ENCODE data around the gene NTM. TPM values are rescaled to one million over a fixed set of nuclear protein-coding genes. Genes with fewer than 3 reads are reported as not detected.

Gene NTM
- total RNA-seq, 2 donors from 2014 or later = 0.26 to 3.6 TPM

DNA sequence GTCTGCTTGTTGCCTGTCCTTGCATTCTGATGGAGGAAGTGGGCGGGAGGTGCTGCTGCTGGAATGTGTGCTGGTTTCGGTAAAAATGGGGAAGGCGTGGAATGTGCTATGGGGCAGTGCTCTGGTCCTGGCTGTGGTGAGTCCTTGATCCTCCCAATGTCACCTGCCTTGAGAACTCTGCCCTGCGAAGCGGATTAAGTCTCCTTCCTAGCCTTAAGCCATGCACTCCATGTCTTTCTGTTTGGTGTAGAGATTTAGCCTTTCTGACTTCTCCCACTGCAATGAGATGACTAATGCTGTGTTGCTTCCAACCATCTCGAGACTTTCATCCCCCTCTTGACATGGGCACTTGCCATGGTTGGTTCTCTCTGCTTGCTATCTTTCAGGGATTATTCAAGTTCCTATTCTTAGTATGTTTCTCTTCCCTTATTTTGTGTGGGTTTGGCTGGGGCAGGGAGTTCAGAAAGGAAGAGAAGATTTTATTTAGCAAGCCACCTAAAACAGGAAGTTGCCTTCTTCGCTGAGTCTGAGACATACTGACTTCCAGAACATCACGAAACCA, 687.9 kb downstream of the NTM start:
- H3K27ac ChIP-seq = no peak overlapping the region

DNA sequence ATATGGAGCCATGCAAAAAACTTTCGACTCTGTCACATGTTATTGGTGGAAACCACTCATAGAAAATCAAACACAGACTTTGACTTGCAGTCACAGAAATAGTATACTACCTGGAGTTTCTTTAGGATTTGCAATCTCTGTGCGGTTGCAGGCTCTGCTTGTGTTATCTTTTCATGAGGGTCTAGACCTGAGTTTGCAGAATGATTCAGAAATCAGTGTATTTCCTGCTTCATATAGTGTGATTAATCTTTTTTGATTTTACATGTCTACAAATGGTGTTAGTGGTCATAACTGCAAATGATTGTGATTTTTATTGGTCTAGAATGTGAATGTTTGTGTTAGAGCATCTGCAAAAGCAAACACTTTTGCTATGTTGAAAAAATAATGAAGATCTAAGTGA, 690.2 kb downstream of the NTM start:
- no peaks in the 10 kb centered on the region for H3K4me1 ChIP-seq
- no peak for DNase-seq
- no peaks in the 10 kb centered on the region for H3K9me3 ChIP-seq
- no peaks in the 10 kb centered on the region for H3K36me3 ChIP-seq (replicated peaks in 1 of 2; ENCODE audit: insufficient read depth in 1 of 2, low read depth in 2 of 2)
- no peak for ATAC-seq
- TF ChIP-seq POLR2A (IDR thresholded peaks at IDR 0.05) = no peak
- TF ChIP-seq, protein P1, sequence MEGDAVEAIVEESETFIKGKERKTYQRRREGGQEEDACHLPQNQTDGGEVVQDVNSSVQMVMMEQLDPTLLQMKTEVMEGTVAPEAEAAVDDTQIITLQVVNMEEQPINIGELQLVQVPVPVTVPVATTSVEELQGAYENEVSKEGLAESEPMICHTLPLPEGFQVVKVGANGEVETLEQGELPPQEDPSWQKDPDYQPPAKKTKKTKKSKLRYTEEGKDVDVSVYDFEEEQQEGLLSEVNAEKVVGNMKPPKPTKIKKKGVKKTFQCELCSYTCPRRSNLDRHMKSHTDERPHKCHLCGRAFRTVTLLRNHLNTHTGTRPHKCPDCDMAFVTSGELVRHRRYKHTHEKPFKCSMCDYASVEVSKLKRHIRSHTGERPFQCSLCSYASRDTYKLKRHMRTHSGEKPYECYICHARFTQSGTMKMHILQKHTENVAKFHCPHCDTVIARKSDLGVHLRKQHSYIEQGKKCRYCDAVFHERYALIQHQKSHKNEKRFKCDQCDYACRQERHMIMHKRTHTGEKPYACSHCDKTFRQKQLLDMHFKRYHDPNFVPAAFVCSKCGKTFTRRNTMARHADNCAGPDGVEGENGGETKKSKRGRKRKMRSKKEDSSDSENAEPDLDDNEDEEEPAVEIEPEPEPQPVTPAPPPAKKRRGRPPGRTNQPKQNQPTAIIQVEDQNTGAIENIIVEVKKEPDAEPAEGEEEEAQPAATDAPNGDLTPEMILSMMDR (IDR thresholded peaks at IDR 0.05) = no peak
- H3K4me3 ChIP-seq = no peak overlapping the region
- intact Hi-C loops (cut with DNase I) = no loop called here
- H3K27ac ChIP-seq = no peak overlapping the region
- WGBS, 2 donors = 59 to 65% methylated on average over 2 of the region's 2 CpGs
- no peaks in the 10 kb centered on the region for H3K27me3 ChIP-seq

More for the DNA sequence above, 687.9 kb downstream of the NTM start:
- H3K4me1 ChIP-seq = no peaks in the 10 kb centered on the region
- no peak for TF ChIP-seq POLR2A (IDR thresholded peaks at IDR 0.05)
- TF ChIP-seq, protein P1 (IDR thresholded peaks at IDR 0.05) = no peak
- no peak overlapping the region for H3K4me3 ChIP-seq
- no peaks in the 10 kb centered on the region for H3K9me3 ChIP-seq
- no peaks in the 10 kb centered on the region for H3K36me3 ChIP-seq (replicated peaks in 1 of 2; ENCODE audit: insufficient read depth in 1 of 2, low read depth in 2 of 2)
- H3K27me3 ChIP-seq = no peaks in the 10 kb centered on the region
- DNase-seq = peak in 1 of 4 donors; percentile 35
- WGBS, 2 donors = 53 to 58% methylated on average over 8 of the region's 8 CpGs
- intact Hi-C loops (cut with DNase I) = no loop called here
- ATAC-seq = no peak

DNA sequence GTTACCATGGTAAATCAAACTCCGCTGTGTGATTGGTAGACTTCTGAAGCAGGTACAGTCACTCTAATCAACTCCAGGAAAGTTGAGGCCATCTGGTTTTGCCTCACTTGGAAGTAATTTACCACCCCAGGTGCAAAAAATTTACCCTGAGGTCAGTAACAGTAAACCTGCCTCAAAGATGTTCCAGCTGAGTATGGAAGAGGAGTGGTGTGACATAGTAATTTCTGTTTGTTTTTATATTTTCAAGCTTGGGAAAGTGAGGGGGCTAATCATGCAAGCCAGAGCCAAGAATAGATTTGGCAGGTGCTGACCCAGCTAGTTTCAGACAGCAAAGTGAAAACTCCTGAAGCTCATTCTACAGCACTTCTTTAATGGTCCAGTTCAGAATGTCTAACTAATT, 691.6 kb downstream of the NTM start:
- H3K36me3 ChIP-seq (replicated peaks in 1 of 2; ENCODE audit: insufficient read depth in 1 of 2, low read depth in 2 of 2) = no peaks in the 10 kb centered on the region
- H3K27ac ChIP-seq = no peak overlapping the region
- no peaks in the 10 kb centered on the region for H3K9me3 ChIP-seq
- no peak overlapping the region for H3K4me3 ChIP-seq
- TF ChIP-seq POLR2A (IDR thresholded peaks at IDR 0.05) = no peak
- TF ChIP-seq, protein P1 (IDR thresholded peaks at IDR 0.05) = no peak
- no peaks in the 10 kb centered on the region for H3K27me3 ChIP-seq
- intact Hi-C loops (cut with DNase I) = no loop called here
- DNase-seq = no peak
- 89 to 100% methylated on average over 1 of the region's 1 CpG for WGBS, 2 donors
- no peak for ATAC-seq
- no peaks in the 10 kb centered on the region for H3K4me1 ChIP-seq

DNA sequence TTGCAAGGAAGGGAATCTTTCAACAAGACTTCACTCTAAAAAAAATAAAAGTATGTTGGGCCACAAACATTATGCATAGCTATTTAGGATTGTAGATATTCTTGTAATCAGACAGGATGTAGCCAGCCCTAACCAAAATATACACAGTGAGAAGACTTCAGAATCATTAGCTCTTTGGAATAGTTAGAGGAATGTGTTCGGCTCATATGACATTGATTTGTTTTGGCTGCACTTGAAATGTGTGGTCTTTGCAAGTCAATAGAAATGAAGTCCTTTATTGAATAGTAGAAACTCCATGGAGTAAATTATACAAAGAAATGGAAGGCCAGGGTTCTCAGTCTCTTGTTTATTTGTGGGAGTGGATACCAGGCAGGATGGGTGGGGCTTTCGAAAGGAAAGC, 692.1 kb downstream of the NTM start:
- H3K9me3 ChIP-seq = no peaks in the 10 kb centered on the region
- DNase-seq (no peak), ATAC-seq (no peak)
- H3K4me1 ChIP-seq = no peaks in the 10 kb centered on the region
- WGBS, 2 donors = 39 to 48% methylated on average over 2 of the region's 2 CpGs
- intact Hi-C loops (cut with DNase I) = no loop called here
- no peak for TF ChIP-seq POLR2A (IDR thresholded peaks at IDR 0.05)
- TF ChIP-seq, protein P1 (IDR thresholded peaks at IDR 0.05) = no peak
- no peaks in the 10 kb centered on the region for H3K27me3 ChIP-seq
- no peak overlapping the region for H3K27ac ChIP-seq
- H3K36me3 ChIP-seq (replicated peaks in 1 of 2; ENCODE audit: insufficient read depth in 1 of 2, low read depth in 2 of 2) = no peaks in the 10 kb centered on the region
- H3K4me3 ChIP-seq = no peak overlapping the region

DNA sequence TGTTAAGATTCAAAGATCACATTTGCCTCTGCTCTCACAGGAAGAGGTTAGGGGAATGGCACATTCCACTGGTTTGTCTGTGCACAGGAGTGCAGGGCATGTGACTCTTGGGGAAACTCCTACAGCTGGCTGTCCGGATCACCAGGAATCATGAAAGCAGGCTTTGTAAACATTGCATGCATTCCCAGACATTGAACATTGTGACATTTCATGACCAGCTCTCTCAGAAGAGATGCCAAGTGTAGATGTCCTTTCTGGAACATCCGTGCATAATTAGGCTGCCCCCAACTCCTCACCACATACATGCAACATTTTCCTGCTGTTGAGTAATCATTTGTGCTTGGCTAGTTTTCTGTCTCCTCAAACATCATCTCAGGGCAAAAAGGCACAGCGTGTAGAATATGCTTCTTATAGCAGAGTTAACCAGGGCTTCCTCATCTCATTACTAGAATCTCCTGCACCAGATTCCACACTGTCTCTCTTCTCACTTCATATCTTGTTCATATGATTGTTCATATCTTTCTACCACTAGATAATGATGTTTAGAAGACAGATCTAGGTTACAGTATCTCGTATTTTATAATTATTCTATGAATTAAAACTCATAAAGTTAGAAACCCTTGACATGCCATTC, 694.7 kb downstream of the NTM start:
- Histone ChIP-seq H3K4me1 (no peaks in the 10 kb centered on the region), H3K36me3 (replicated peaks in 1 of 2; ENCODE audit: insufficient read depth in 1 of 2, low read depth in 2 of 2) (no peaks in the 10 kb centered on the region), H3K27me3 (no peaks in the 10 kb centered on the region), H3K4me3 (no peak overlapping the region), H3K27ac (no peak overlapping the region), H3K9me3 (no peaks in the 10 kb centered on the region)
- TF ChIP-seq, protein P1 (IDR thresholded peaks at IDR 0.05) = no peak
- TF ChIP-seq POLR2A (IDR thresholded peaks at IDR 0.05) = no peak
- ATAC-seq (no peak), DNase-seq (peak in 1 of 4 donors; percentile 27)
- WGBS, 2 donors = 20 to 39% methylated on average over 4 of the region's 4 CpGs
- intact Hi-C loops (cut with DNase I) = no loop called here
